HT-29 (cell line): ENCODE results near the gene RAP1B. TPM values are rescaled to one million over a fixed set of nuclear protein-coding genes. Genes with fewer than 3 reads are reported as not detected.
"Not testable (repeated sequence)": the region's sequence is repeated elsewhere in the genome, so short reads cannot be mapped to it uniquely, and the experiment has no call there.

ENCODE experiments used
- DNase-seq: peaks from one replicate; pipeline ENCODE4 v3.0.0-alpha.2; 2015; ENCODE audit warnings: low spot score
- total RNA-seq: library from RNA; depleted of rRNA; stranded (reverse); fragments of >200 nt; shearing (Covaris generic); gene quantifications from 2 replicates; pipeline ENCODE4 v1.2.3, GENCODE V29; 2014

The RAP1B gene
- total RNA-seq, 1 experiment from 2014 or later, result 57.8 TPM

GRCh38 chr12:68633614-68634558 is 23.2 kb downstream of the RAP1B start:
- no peak for DNase-seq

- no peak for DNase-seq
Observed at GRCh38 chr12:68636268-68636667, 25.6 kb downstream of the RAP1B start.

GRCh38 chr12:68637439-68637838 is 26.7 kb downstream of the RAP1B start:
- not testable (repeated sequence) for DNase-seq

- no peak for DNase-seq
Observed at GRCh38 chr12:68638171-68638570, 27.5 kb downstream of the RAP1B start.

- no peak for DNase-seq
Observed at GRCh38 chr12:68638721-68639395, 28.2 kb downstream of the RAP1B start.

- no peak for DNase-seq
Observed at GRCh38 chr12:68639396-68639767, 28.7 kb downstream of the RAP1B start.

- no peak for DNase-seq
Observed at GRCh38 chr12:68641138-68641537, 30.4 kb downstream of the RAP1B start.

GRCh38 chr12:68646484-68646883 is 35.8 kb downstream of the RAP1B start:
- no peak for DNase-seq

- no peak for DNase-seq
Observed at GRCh38 chr12:68647507-68647906, 36.8 kb downstream of the RAP1B start.

GRCh38 chr12:68648179-68648578 is 37.5 kb downstream of the RAP1B start:
- no peak for DNase-seq

- DNase-seq, result no peak
Observed at GRCh38 chr12:68665016-68665569, 54.4 kb downstream of the RAP1B start.

- no peak for DNase-seq
Observed at GRCh38 chr12:68667291-68667690, 56.6 kb downstream of the RAP1B start.

GRCh38 chr12:68667896-68668295 is 57.2 kb downstream of the RAP1B start:
- DNase-seq, result no peak

- no peak for DNase-seq
Observed at GRCh38 chr12:68671179-68671578, 60.5 kb downstream of the RAP1B start.

- no peak for DNase-seq
Observed at GRCh38 chr12:68673788-68674187, 63.1 kb downstream of the RAP1B start.

GRCh38 chr12:68674376-68674775 is 63.7 kb downstream of the RAP1B start:
- no peak for DNase-seq

GRCh38 chr12:68675101-68675842 is 64.6 kb downstream of the RAP1B start:
- no peak for DNase-seq

- DNase-seq, result not testable (repeated sequence)
Observed at GRCh38 chr12:68676854-68677253, 66.2 kb downstream of the RAP1B start.

- DNase-seq, result no peak
Observed at GRCh38 chr12:68686262-68686594, 75.5 kb downstream of the RAP1B start.

- peak; percentile 100 for DNase-seq
Observed at GRCh38 chr12:68686595-68687521, 76.2 kb downstream of the RAP1B start, which contains the start of gene NUP107. TSS of gene NUP107 (plus strand) at chr12:68686978. CDS start at chr12:68687066, 88 bp downstream.

- no peak for DNase-seq
Observed at GRCh38 chr12:68695454-68695853, 84.8 kb downstream of the RAP1B start.
